A172 (cell line): ENCODE measurements around the gene ANP32B. TPM values are rescaled to one million over a fixed set of nuclear protein-coding genes. Genes with fewer than 3 reads are reported as not detected.
"Not testable (repeated sequence)": the region's sequence is repeated elsewhere in the genome, so short reads cannot be mapped to it uniquely, and the experiment has no call there.

ENCODE experiments used
- DNase-seq: peaks from one replicate; pipeline ENCODE4 v3.0.0-alpha.2; 2015; ENCODE audit warnings: low spot score
- total RNA-seq: library from RNA; depleted of rRNA; stranded (reverse); fragments of >200 nt; shearing (Covaris generic); gene quantifications from 2 replicates; pipeline ENCODE4 v1.2.3, GENCODE V29; 2014

Gene ANP32B
- total RNA-seq, 1 experiment from 2014 or later, result 21.2 TPM

DNA sequence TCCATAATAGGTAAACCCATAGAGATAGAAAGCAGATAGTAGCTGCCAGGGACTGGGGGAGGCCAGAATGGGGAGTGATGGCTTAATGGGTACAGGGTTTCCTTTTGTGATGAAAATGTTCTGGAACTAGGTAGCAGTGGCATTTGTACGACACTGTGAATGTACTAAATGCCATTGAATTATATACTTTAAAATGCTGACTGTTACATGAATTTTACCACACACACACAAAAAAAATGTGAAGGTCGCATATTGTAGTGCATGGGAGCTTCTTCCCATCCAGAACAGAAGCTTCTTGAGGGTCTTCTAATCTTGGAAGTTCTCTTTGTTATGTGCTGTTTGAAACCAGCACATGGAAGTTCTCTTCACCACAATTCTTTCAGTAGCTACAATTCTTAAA is 19.9 kb upstream of the ANP32B start:
- DNase-seq, result no peak

DNA sequence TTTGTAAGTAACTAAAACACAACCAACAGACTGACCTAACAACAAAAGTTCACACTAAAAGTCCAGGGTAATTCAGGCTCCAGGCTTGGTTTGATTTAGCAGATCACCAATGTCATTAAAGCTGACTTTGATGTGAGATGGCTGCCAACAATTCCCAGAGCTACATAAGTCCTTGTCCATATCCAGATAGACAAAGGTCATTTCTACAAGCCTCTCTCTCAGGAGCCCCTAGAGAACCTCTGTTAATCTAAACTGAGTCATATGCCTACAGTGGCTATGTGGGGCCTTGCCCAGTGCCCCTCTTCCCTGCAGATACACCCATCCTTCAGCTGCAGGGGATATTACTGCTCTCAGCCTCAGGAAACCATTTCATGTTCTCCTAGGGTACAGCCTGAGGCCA is 18.2 kb upstream of the ANP32B start:
- no peak for DNase-seq

DNA sequence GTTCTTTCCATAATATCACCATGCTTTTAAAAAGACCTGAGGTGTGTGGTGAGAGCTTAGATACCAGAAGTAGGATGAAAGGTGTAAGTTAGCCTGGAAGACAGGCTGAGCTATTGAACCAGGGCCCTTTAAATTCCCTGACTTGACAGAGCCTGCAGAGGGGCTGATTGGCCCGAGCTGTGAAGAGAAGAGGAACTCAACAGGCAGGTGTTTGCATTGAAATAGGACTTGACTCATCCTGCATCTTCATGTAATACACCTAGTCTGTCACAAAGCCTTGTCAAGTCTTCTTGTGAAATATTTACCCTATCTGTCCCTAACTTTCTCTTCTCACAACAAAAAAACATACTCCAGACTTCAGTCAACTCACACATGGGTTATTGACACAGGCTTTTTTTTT is 16.6 kb upstream of the ANP32B start:
- no peak for DNase-seq

DNA sequence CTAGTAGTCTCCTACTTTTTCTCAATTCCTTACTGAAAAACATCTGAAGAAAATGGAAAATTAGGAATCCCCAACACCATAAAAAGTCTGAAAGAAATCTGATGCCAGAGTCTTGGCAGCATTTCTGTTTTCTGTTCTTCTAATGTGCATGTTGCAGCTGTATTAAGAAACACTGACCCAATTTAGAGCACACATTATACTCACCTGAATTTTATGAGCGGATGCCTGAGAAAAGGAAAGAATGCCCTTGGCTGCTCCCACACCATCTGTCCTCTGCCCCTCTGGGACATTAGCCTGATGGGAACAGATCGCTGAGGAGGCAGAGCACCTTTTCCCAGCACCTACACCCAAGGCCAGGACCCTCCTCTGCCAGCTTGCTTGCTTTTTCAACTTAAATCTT is 14.1 kb upstream of the ANP32B start:
- DNase-seq, result no peak

DNA sequence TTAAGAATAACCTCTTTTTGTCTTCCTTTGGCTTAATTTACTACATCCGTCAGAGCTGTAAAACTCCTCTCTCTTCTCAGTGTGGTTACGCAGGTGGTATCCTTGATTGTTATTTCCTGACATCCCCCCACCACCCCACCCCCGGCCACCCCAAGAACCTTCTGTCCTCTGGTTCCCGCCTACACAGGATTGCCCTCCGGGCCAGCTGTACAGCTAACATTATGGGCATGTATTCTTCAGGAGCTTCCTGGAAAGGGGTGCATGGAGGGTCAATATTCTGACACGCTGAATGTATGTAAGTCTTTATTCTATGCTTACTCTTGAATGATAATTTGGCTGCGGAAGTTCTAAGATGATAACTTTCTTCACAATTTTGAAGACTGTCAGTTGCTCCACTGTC is 13.0 kb upstream of the ANP32B start:
- DNase-seq, result no peak

DNA sequence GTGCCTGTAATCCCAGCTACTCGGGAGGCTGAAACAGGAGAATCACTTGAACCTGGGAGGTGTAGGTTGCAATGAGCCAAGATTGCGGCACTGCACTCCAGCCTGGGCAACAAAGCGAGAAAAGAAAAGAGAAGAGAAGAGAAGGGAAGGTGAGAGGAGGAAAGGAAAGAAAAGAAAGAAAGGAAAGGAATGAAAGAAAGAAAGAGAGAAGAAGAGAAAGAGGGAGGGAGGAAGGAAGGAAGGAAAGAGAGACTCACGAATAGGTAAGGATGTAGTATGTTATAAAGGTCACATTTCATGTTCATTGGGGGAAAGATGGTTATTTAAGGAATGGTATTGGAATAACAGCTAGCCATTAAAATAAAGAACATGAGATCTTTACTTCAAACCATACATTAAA is 10.4 kb upstream of the ANP32B start:
- no peak for DNase-seq

DNA sequence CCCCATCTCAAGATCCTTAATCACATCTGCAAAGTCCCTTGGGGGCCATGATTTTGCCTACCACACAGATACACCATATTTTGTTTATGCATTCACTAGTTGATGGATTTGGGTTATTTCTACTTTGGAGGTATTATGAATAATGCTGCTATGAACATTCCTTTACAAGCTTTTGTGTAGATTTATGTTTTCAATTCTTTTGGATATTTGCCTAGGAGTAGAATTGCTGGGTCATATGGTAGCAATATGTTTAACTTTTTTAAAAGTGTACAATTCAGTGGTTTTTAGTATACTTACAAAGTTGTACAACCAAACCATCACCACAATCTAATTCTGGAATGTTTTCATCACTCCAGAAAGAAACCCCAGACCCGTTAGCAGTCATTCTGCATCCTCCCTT is 7.8 kb upstream of the ANP32B start:
- DNase-seq, result no peak

DNA sequence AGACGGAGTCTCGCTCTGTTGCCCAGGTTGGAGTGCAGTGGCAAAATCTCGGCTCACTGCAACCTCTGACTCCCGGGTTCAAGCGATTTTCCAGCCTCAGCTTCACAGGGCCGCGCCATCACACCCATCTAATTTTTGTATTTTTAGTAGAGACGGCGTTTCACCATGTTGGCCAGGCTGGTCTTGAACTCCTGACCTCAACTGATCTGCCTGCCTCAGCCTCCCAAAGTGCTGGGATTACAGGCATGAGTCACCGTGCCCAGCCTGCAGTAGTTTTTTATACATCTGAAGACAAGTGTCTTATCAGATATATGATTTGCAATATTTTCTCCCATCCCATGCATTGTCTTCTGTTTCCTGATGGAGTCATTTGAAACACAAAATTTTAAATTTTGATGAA is 6.5 kb upstream of the ANP32B start:
- DNase-seq, result not testable (repeated sequence)

DNA sequence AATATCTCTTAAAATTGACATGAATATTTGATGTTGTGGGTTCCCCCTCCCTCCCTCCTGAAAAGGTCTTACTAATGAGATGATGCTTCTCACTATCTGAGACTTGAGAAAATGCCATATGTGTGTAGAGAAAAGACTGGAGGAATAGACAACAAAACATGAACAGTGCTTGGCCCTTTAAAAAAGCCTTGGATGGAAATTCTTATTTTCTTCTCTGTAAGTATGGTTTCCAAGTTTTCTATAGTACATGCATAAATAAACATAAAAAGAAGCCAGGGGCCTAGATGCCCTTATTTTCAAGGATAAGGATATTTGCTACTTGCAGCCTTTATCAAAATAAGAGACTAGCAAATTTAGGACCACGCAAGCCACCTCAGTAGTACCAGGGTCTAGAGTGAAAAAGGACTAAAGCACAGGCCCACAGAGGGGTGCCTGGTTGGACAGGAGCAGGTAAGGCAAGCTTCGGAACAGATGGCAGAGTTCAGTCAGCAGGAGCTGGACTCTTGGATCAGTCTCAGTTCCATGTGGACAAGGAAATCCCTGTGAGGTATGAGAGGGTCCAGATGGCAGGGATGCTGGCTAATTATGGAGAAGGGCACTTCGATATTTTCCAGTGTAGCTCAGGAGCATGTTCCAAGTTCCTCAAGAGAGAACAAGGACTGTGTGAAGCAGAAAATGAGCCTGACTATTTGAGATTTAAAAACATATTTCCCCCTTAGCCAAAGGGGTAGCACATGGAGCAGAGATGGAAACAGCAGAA is 4.6 kb upstream of the ANP32B start:
- no peak for DNase-seq

DNA sequence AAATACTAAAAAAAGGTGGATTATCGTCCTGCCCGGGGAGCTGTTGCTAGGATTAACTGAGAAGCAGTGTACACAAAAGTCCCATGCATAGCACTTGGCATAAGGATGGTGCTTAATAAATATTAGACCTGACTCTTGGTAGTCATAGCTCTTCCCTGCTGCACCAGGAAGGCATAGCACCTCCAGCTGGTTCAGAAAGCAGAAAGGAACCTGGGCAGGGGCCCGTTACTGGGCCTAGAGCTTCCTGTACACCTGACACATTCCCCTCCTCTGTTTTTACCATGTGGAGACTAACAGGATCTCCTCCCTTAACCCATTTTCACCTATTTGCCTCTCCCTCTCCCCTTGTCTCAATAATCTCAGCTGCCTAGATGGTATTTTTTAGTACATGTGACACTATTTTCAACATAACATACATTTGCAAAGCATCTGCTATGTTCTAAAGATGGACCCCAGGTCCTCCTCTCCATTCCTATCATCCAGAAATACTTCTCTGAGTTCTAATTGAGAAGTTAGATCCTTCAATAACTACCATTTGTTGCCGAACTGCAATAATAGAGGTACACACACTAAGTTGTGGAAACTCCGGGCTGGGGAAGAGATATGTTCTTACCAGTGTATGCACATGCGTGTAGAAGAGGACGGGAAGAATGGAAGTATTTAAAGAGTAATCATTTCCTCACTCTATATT is 3.2 kb upstream of the ANP32B start:
- no peak for DNase-seq

DNA sequence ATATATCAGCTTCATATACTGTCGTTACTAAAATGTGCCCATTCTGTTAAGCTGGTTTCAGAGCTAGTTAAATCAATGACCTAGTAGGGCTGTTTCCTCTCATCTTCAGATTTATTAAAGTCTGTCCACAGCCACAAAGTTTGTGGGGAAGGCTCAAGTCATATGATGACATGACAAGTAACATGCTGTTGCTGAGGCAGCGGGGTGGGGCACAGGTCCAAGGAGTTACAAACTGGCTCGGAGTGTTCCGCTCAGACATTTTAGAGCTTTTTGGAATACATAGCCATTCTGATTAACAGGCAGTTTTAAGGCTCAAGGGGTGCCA is 2.7 kb upstream of the ANP32B start:
- no peak for DNase-seq

DNA sequence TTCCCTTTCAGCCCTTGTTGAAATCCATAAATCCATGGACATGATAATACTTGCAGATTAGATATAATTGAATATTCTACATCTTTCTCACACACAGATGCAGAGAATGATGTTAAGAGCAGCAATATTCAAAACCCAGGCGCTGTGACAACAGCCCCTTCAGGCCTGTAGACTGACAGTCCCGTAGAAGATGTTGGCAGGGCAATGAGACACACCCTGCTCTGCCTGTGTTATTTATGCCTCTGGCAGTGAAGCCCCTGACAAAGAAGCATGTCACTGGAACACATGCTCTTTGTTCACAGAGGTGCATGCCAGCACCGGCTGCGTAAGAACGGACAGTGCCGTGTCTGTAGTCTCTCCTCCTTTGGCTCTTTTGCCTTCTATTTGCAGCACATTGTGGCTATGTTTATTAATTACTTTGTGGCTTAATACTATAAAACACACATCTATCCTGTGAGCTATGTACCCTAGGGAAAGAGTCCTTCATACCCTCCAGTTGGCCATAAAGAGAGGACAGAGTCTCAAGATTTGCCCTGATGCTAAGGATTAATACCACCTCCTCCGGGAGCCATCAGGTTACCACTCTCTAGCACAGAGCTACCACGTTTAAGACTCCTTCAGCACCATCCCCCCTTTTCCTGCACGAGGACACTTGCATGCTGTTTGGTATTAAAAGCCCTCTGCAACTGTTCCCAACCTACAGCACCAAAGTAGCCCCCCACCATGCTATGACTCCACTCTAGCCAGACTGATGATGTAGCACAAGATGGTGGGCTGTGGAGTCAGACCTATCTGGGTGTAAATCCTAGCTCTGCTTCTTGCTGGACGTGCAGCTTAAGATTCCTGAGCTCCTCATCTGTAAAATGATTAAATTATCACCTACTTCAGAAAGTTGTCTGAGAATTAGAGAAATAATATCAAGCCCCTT is 2.0 kb upstream of the ANP32B start:
- no peak for DNase-seq

DNA sequence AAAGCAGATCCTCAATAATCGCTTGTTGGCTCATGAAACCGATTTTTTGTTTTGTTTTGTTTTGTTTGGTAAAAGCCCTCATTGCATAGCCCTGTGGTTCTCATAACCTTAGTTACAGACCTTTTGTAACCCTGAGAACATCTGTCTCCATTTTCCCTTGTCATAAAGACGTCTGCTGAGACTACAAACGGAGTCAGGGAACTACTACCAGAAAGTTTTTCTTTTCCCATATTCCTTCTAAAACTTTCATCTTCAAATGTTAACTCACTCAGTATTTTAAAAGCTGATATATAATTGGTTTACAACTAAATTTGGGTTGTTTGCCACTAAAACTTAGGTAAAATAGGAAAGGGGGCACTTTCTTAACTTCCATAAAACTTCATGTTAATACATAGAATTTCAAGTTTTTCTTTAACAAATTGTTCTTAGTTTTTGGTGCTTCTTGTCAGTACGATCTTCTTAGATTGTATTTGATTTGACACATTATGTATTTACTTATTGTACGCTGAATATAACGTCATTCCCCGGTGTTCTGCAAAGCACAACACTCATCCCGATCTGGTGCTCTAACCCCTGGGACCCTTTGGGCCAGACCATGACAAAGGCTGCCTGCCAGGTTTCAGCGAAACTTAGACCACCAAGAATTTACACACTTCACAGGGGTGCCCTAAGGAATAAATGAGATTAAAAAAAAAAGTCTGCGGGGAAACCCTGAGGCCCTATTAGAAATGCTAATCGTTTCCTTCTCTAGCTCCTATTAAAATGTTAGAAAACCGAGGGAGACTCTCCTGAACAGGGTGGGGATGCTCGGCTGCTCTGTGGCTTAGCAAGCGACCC is 1.1 kb upstream of the ANP32B start:
- DNase-seq, result no peak

DNA sequence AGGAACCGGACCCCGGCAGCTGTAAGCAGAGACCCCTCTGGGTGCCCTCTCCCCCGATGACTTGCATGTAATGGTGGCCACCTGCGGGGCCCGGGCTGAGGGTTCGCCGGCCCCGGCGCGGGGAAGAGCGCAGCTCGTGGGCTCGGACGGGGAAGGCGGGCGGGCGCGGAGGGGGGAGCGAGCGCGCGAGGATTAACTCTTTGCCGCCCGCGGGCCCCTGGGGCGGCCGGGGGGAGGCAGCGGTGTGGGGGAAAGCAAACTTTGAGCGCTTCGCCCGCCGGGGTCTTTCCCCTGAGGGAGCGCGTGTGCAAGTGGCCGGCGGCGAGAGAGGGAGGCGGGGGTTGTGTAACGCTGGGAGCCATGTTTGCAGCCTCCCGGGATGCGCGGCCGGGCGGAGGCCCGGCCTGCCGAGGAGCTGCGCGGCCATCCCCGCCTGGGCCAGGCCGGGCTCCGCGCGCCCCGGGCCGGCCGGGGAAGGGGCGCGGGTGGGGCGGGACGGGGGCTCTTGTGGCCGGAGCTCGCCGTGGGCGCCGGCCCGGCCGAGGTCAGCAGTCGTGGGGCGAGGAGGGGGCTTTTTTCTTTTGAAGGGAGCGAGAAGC is 547 bp downstream of the ANP32B start:
- DNase-seq, result peak; percentile 24

DNA sequence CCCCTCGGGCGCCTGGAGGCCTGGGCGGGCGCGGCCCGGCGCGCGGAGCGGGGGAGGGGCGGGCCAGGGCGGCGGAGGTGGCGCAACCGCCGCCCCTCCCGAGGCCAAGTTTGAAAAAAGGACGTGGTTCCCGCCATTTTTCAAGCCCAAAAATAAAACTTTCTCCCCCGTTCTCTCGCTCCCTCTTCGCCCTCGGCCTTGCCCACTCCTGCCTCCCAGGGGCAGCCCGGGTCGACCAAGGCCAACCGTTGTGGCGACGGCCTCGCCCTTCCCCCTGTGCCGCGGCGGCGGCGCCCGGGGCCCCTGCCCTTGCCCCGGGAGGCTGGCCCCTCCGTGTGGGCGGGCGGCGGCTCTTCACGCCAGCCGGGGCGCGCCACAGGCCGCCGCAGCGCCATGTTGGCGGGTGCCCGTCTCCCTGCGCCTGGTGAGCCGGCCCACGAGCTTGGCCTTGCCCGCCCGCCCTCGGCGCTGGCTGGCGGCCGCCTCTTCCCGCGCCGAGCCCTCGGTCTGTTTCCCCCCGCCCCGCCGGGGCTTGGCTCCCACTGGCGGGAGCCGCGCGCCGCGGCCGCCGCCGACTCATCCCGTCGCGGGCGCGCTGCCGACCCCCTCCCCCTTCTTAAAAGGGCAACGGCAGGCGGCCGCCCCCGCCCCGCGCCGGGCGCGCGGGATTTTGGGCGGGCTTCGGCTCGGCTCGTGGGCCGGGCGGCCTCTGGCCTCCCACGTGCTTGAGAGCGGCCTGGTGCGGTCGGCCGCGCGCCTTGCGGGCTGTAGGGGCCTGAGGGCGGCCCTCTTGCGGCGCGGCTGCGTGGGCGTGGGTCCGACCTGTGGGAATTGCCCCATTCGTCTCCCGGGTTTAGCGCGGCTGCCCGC is 1.3 kb downstream of the ANP32B start:
- DNase-seq, result peak; percentile 52

DNA sequence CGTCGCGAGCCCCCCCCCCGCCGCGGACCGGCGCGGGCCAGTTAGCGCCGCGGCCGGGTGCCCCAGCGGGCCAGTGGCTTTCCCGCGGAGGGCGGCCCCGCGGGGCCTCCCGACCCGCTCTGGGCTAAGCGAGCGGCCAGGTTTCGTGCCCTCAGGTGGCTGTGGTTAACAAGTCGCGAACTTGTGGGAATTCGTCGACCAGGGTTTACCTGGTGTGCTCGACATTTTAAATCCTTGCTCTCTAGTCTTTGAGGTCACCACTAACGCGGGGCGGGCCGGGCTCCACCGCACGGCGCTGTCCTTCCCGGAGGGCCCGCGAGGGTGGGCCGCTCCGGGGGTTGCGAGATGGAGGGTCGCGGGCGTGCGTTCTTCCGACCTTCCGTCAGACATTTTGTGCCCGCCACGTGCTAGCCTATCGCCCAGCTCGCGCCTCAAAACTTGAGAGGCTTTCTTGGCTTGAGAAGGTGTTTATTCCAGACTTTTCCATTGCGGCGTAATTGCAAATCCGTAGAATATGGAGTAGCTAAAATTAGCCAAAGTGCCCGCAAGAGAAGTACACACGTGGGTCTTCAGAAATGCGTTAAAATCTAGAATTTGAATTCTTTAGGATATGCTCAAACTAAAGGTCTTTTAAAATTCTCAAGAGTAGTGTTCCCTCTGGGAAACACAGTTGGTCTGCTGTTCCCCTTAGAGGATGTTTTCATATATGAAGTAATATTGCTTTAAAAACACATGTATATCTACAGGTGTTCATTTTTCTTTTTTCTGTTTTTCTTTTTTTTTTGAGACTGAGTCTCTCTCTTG is 2.1 kb downstream of the ANP32B start:
- no peak for DNase-seq

DNA sequence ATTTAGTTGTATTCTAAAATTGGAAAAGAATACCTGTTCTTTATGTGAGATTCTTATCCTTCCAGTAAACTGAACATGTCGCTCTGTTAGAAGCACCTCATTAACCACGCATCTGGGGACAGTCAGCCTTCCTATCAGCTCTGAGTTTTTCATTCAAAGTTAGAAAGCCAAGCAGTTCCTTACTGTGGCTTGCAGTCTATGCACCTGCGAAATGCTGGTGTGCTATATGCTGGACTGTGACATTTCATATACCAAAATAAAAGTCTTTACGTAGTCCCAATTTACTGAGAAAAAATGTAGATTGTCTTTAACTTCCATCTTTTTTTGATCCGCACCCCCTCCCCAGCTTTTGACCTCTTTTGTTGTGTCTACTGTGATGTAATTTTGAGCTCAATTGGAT is 4.3 kb downstream of the ANP32B start:
- DNase-seq, result no peak

DNA sequence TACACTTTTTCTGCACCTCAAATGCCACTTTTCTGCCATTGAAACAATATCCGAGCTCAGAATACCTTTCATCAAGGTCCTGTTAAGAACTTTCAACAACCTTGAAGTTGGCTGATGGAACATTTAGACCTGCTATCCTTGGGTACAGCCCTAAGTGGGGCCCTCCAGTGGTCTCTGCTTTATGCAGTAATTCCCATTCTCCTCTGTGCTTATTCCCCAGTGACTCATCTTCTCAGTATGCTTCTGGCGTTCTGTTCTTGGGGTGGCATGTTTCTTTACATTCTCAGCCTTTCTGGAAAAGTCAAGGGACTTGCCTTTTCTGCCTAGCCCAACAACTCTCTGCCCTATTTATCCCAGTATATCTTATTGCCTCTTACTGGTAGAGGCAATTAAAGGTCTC is 7.1 kb downstream of the ANP32B start:
- DNase-seq, result peak; percentile 66

DNA sequence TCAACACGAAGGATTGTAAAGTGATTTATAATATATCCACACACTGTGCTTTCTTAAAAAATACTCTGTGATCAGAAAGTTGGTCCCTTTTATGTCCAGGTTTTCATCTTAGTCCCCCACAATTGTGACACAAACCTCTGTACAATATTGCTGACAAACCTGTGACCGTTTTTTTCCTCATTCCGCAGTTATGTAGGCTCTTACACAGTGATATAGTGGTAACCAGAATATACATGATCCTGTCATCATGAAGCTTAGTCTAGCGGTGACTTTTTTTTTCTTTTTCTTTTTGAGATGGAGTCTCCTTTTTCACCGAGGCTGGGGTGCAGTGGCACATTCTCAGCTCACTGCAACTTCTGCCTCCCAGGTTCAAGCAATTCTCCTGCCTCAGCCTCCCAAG is 8.7 kb downstream of the ANP32B start:
- no peak for DNase-seq

DNA sequence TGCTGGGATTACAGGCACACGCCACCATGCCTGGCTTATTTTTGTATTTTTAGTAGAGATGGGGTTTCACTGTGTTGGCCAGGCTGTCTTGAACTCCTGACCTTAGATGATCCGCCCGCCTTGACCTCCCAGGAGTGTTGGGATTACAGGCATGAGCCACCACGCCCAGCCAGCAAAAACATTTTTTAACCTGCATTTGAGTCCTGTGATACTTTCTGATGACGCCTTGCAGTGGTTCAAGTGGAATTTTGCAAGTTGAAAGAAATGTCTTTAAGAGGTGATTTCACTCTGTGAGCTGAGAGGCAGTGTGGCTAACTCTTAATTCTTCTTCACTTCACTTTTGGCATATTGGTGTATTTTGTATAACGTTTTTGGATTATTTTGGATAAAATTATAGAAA is 9.1 kb downstream of the ANP32B start:
- no peak for DNase-seq
